OCI-LY1 (cell line): Measurements from ENCODE around the gene INSR.
"Not testable (repeated sequence)": the region's sequence is repeated elsewhere in the genome, so short reads cannot be mapped to it uniquely, and the experiment has no call there.

Experiments used
- H2AFZ ChIP-seq: fragments of 200-600 bp; sonication (generic), shearing (Covaris generic); 2 replicates; pipeline ENCODE4 v1.6.0; 2014; ENCODE audit warnings: antibody characterized with exemption, mild to moderate bottlenecking, low read length
- H3F3A ChIP-seq: fragments of 200-600 bp; sonication (generic), shearing (Covaris generic); 2 replicates; pipeline ENCODE4 v1.6.0; 2014; ENCODE audit warnings: mild to moderate bottlenecking, antibody characterized with exemption, low read length, moderate library complexity; ENCODE audit not compliant: insufficient read depth
- H3K27ac ChIP-seq: fragments of 200-600 bp; sonication (generic); 2 replicates; pipeline ENCODE4 v1.5.1; 2014; ENCODE audit warnings: low read length, mixed run types, mild to moderate bottlenecking, low read depth; ENCODE audit not compliant: poor library complexity, severe bottlenecking
- H3K27me3 ChIP-seq: fragments of 200-600 bp; sonication (generic); 2 replicates; pipeline ENCODE4 v1.6.0; 2014; ENCODE audit warnings: antibody characterized with exemption, mild to moderate bottlenecking, low read length, moderate library complexity; ENCODE audit not compliant: insufficient read depth
- H3K36me3 ChIP-seq: fragments of 200-600 bp; sonication (generic); 2 replicates; pipeline ENCODE4 v1.6.1; 2014; ENCODE audit warnings: mild to moderate bottlenecking, antibody characterized with exemption, low read length, moderate library complexity, mixed read lengths; ENCODE audit not compliant: insufficient read depth
- H3K4me1 ChIP-seq: fragments of 200-600 bp; sonication (generic); 2 replicates; pipeline ENCODE4 v1.5.1; 2014; ENCODE audit warnings: mild to moderate bottlenecking, low read length, moderate library complexity; ENCODE audit not compliant: insufficient read depth, severe bottlenecking
- H3K4me2 ChIP-seq: fragments of 200-600 bp; sonication (generic), shearing (Covaris generic); 2 replicates; pipeline ENCODE4 v1.6.1; 2014; ENCODE audit warnings: low read length
- H3K4me3 ChIP-seq: fragments of 200-600 bp; sonication (generic); 2 replicates; pipeline ENCODE4 v1.5.1; 2014; ENCODE audit warnings: low read length, low read depth, mild to moderate bottlenecking, mixed read lengths; ENCODE audit not compliant: poor library complexity, severe bottlenecking
- H3K79me2 ChIP-seq: fragments of 200-600 bp; shearing (Covaris generic); 2 replicates; pipeline ENCODE4 v1.6.1; 2016; ENCODE audit warnings: mixed run types, low read length, mixed read lengths; ENCODE audit not compliant: insufficient read depth
- H3K9ac ChIP-seq: fragments of 200-600 bp; sonication (generic), shearing (Covaris generic); 2 replicates; pipeline ENCODE4 v1.6.1; 2014; ENCODE audit warnings: mild to moderate bottlenecking, low read length, mixed read lengths
- H3K9me2 ChIP-seq: fragments of 200-600 bp; sonication (generic), shearing (Covaris generic); 2 replicates; pipeline ENCODE4 v1.6.1; 2014; ENCODE audit warnings: low read depth, mild to moderate bottlenecking, low read length, mixed read lengths
- H3K9me3 ChIP-seq: fragments of 200-600 bp; shearing (Covaris generic); 2 replicates; pipeline ENCODE4 v1.6.1; 2014; ENCODE audit warnings: low read length, mixed read lengths
- H4K20me1 ChIP-seq: fragments of 200-600 bp; sonication (generic), shearing (Covaris generic); 2 replicates; pipeline ENCODE4 v1.6.0; 2016; ENCODE audit warnings: mild to moderate bottlenecking, low read length; ENCODE audit not compliant: insufficient read depth
- EZH2 ChIP-seq: fragments of 200-600 bp; sonication (generic), shearing (Covaris generic); IDR thresholded peaks from 2 replicates; pipeline ENCODE4 v1.8.0; 2017; ENCODE audit warnings: borderline replicate concordance, mixed run types, mild to moderate bottlenecking, antibody characterized with exemption, low read length, moderate library complexity, mixed read lengths
- TF ChIP-seq, protein P1 (sequence below): fragments of 200-600 bp; sonication (generic), shearing (Covaris generic); IDR thresholded peaks from 2 replicates; pipeline ENCODE4 v1.5.1; 2017; ENCODE audit warnings: mild to moderate bottlenecking, antibody characterized with exemption, low read length, moderate library complexity, mixed read lengths

INSR gene

GRCh38 chr19:7153022-7153421 is 141.2 kb downstream of the INSR start:
- Histone ChIP-seq H3K9me2 (no peaks in the 10 kb centered on the region), H3K4me1 (peaks cover 14% of the 10 kb centered on the region), H3K27me3 (no peaks in the 10 kb centered on the region), H3K27ac (no peak overlapping the region), H3K9ac (no peak overlapping the region), H3K79me2 (no peaks in the 10 kb centered on the region), H3K36me3 (no peaks in the 10 kb centered on the region), H3K4me3 (no peak overlapping the region), H4K20me1 (no peaks in the 10 kb centered on the region), H3F3A (no peaks in the 10 kb centered on the region), H2AFZ (no peak overlapping the region), H3K9me3 (no peaks in the 10 kb centered on the region), H3K4me2 (no peak overlapping the region)
- TF ChIP-seq EZH2 = no peak
- TF ChIP-seq, protein P1, sequence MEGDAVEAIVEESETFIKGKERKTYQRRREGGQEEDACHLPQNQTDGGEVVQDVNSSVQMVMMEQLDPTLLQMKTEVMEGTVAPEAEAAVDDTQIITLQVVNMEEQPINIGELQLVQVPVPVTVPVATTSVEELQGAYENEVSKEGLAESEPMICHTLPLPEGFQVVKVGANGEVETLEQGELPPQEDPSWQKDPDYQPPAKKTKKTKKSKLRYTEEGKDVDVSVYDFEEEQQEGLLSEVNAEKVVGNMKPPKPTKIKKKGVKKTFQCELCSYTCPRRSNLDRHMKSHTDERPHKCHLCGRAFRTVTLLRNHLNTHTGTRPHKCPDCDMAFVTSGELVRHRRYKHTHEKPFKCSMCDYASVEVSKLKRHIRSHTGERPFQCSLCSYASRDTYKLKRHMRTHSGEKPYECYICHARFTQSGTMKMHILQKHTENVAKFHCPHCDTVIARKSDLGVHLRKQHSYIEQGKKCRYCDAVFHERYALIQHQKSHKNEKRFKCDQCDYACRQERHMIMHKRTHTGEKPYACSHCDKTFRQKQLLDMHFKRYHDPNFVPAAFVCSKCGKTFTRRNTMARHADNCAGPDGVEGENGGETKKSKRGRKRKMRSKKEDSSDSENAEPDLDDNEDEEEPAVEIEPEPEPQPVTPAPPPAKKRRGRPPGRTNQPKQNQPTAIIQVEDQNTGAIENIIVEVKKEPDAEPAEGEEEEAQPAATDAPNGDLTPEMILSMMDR = no peak

DNA sequence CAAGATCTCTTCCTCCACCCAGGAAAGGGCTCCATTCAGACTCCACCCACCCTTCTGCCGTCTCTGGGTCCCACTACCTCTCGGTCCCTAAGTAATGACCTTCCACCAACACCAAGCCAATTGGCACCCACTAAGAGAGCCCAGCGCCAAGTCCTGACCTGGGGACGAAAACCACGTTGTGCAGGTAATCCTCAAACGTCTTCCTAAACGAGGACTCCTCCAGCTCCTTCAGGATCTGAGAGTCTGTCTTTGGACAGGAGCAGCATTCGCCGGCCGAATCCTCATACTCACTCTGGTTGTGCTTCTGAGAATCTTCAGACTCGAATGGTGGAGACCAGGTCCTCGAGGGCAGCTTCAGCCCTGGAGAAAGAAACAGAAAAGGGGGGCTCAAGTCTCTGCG is 141.6 kb downstream of the INSR start:
- Histone ChIP-seq H4K20me1 (no peaks in the 10 kb centered on the region), H3K4me2 (no peak overlapping the region), H3K4me3 (no peak overlapping the region), H3K9me2 (no peaks in the 10 kb centered on the region), H3K27ac (no peak overlapping the region), H2AFZ (no peak overlapping the region), H3K9ac (no peak overlapping the region), H3F3A (no peaks in the 10 kb centered on the region), H3K79me2 (no peaks in the 10 kb centered on the region), H3K27me3 (no peaks in the 10 kb centered on the region), H3K9me3 (no peaks in the 10 kb centered on the region), H3K4me1 (peaks cover 14% of the 10 kb centered on the region), H3K36me3 (no peaks in the 10 kb centered on the region)
- TF ChIP-seq, protein P1 = no peak
- TF ChIP-seq EZH2 = no peak

- peak overlapping the region; percentile 60 for H3K27ac ChIP-seq
- peaks cover 6% of the 10 kb centered on the region; the same call in 1 of the 2 replicates for H3K9me3 ChIP-seq
- no peaks in the 10 kb centered on the region for H3F3A ChIP-seq
- no peaks in the 10 kb centered on the region for H3K9me2 ChIP-seq
- no peaks in the 10 kb centered on the region for H3K79me2 ChIP-seq
- no peaks in the 10 kb centered on the region for H3K36me3 ChIP-seq
- no peaks in the 10 kb centered on the region for H4K20me1 ChIP-seq
- TF ChIP-seq, protein P1 = peak; percentile 90
- TF ChIP-seq EZH2 = no peak
- H3K4me3 ChIP-seq = no peak overlapping the region
- no peak overlapping the region for H3K9ac ChIP-seq
- H3K4me2 ChIP-seq = peak overlapping the region; percentile 35; the same call in 1 of the 2 replicates
- no peaks in the 10 kb centered on the region for H3K27me3 ChIP-seq
- H2AFZ ChIP-seq = no peak overlapping the region
- H3K4me1 ChIP-seq = peaks cover 14% of the 10 kb centered on the region
Measured at GRCh38 chr19:7149956-7150705, 144.1 kb downstream of the INSR start.

GRCh38 chr19:7147119-7147675 is 147.0 kb downstream of the INSR start:
- H3K9me2 ChIP-seq, H3K9me3 ChIP-seq, H3K9ac ChIP-seq, H3K79me2 ChIP-seq, H4K20me1 ChIP-seq, H3F3A ChIP-seq, H3K36me3 ChIP-seq, H2AFZ ChIP-seq, H3K27ac ChIP-seq, H3K27me3 ChIP-seq, H3K4me2 ChIP-seq, H3K4me3 ChIP-seq: not testable (repeated sequence)
- peaks cover 14% of the 10 kb centered on the region for H3K4me1 ChIP-seq

DNA sequence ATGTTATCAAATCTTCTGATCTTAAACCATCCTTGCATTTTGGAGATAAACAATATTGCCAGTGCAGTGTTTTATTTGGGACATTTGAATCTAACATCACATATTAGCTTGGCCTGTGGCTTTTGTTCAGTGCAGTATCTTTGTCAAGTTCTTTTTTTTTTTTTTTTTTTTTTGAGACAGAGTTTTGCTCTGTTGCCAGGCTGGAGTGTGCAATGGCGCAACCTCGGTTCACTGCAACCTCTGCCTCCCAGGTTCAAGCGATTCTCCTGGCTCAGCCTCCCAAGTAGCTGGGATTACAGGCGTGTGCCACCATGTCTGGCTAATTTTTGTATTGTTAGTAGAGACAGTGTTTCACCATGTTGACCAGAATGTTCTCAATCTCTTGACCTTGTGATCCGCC is 148.1 kb downstream of the INSR start:
- not testable (repeated sequence) for H3K36me3 ChIP-seq, H3K9me2 ChIP-seq, H3K4me2 ChIP-seq, H4K20me1 ChIP-seq, H3K4me3 ChIP-seq, H3F3A ChIP-seq, H3K79me2 ChIP-seq, H3K27me3 ChIP-seq, H3K9ac ChIP-seq, H2AFZ ChIP-seq, H3K27ac ChIP-seq
- Histone ChIP-seq H3K4me1 (peaks cover 14% of the 10 kb centered on the region), H3K9me3 (peaks cover 15% of the 10 kb centered on the region; the same call in 1 of the 2 replicates)
